NCI-H226 (cell line): ENCODE data around the gene MACROD2.
"Not testable (repeated sequence)": the region's sequence is repeated elsewhere in the genome, so short reads cannot be mapped to it uniquely, and the experiment has no call there.

Source experiments
- DNase-seq: peaks from one replicate; pipeline ENCODE4 v3.0.0-alpha.2; 2015

MACROD2 gene

GRCh38 chr20:15154070-15154469 lies 1158.8 kb downstream of the MACROD2 start:
- DNase-seq = no peak

DNA sequence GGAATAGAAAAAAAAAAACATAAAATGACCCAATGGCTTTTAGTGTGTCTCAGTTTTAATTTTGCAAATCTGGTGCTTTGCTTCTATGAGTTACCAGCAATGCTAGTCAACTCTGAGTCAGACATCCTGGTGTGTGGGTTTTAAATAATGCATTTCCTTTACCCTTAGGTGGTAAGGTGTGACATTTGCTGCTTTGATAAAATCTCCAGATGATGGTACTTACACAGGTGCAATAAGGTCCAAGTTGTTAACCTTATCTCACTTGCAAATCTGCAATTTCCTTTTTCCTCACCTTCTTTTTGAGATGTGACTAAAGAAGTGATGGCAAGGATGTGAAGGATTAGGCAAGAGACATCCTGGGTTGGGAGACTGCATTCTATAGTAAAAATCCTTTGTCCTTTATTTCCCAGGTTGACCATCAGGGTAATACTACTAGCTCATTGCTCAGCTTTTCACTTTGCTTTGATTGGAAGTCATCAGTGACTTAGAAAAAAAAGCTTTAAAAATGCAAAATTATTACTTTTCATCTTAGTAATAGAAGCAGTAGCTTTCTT lies 1160.6 kb downstream of the MACROD2 start:
- DNase-seq = no peak

- DNase-seq = no peak
Measured at GRCh38 chr20:15158533-15158932, 1163.2 kb downstream of the MACROD2 start.

GRCh38 chr20:15162079-15162647 lies 1166.8 kb downstream of the MACROD2 start:
- no peak for DNase-seq

- no peak for DNase-seq
Measured at GRCh38 chr20:15163632-15164031, 1168.3 kb downstream of the MACROD2 start.

DNA sequence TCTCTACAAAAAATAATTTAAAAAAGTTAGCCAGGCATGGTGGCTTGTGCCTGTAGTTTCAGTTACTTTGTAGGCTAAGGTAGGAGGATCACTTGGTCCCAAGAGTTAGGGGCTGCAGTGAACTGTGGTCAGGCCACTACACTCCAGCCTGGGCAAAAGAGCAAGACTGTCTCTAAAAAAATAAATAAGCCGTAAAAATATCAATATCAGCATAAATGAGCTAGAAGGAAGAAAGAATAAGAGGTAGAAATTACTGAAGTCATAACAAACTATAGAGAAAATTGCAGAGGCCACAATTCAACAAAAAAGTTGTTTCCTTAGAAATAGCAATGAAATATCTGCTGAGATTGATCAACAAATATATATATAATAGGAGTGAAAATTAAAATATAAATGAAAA lies 1169.4 kb downstream of the MACROD2 start:
- DNase-seq = no peak

GRCh38 chr20:15166744-15167143 lies 1171.4 kb downstream of the MACROD2 start:
- no peak for DNase-seq

DNA sequence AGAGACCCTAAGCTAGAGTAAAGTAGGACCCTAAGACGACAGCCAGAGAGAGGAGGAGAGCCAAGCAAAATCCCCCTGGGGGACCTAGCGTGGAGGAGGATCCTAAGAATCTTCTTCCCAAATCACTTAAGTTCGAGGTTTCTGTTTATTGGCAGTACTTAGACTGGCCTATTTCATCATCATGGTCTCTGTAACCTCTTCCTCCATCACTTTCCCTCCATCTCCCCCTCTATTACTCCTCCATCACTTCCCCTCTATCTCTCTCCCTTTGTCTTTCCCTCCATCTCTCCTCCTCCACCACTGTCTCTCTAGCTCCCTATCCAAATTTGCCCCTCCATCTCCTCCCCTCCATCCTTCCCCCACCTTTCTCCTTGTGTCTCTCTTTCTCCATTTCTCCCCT lies 1175.7 kb downstream of the MACROD2 start:
- no peak for DNase-seq

DNA sequence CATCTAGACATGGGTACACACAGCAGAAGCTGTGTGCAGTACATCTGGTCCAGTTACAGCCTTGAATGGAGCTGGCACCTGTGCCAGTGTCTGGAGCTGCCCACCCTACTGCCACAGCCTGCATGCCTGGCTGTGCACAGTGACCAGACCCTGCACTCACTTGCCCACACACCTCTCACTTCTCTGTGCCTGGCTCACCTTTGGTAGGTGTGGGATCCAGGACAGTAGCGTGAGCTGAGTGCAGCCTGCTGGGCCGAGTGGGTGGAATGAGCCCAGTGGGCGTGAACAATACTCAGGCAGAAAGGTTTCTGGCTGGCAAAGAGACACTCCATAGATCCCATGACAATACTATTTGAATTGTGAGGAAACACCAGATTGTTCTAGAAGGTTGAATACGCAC lies 1181.6 kb downstream of the MACROD2 start:
- no peak for DNase-seq

DNA sequence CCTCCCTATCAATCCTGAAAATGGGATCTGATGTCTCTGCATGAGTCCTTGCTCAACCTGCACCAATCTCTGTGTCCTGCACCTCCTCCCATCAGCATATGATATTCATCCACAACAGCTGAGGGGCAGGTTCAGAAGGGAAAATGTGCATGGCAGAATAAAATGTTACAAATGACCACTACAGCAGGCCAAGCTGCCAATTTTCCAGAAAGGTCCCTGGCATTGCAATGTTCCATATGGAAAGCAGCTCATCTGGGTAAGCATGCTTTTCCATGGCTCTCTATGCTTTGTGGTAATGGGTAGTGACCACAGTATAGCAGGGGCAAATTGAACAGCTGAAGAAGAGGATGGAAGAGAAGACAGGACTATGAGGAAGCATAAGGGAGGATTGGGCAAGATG lies 1183.3 kb downstream of the MACROD2 start:
- DNase-seq = no peak

DNA sequence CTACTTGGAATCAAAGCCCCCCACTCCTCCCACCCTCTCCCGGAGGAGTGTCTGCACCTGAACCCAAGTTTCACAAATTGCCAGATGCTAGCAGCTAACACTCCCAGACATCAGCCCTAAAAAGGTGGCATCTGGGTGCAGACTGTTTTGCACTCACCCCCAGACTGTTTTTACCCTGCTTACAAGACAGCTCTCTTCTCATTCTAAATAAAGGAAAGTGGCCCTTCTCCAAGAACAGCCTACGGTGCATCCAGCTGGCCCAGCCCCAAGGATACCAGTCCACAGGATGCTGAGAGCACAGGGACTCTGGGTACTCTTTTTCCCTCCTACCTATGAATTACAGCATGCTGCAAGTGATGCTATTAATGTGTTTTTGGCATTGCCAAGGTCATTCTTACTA lies 1184.1 kb downstream of the MACROD2 start:
- DNase-seq = no peak

GRCh38 chr20:15179781-15180180 lies 1184.5 kb downstream of the MACROD2 start:
- DNase-seq = no peak

DNA sequence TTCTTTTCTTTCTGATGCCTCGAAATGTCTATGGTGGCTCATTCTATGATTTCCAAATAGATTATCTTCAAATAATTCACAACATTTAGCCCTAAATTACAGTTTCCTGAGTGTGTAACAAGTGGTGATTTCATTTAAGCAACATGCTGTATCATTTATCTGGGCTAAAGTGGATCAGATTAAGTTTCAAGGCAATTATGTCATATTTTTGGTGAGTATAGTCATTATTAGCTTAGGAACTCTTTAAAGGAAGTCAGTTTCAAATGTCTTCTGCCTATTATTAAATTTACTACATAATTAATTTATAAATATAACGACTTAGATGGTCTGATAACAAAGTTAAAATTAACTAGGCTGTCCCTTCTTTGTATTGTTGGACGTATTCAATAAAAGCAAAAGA lies 1190.0 kb downstream of the MACROD2 start:
- DNase-seq = no peak

GRCh38 chr20:15185913-15186312 lies 1190.6 kb downstream of the MACROD2 start:
- DNase-seq = no peak

GRCh38 chr20:15187612-15188011 lies 1192.3 kb downstream of the MACROD2 start:
- DNase-seq = no peak

DNA sequence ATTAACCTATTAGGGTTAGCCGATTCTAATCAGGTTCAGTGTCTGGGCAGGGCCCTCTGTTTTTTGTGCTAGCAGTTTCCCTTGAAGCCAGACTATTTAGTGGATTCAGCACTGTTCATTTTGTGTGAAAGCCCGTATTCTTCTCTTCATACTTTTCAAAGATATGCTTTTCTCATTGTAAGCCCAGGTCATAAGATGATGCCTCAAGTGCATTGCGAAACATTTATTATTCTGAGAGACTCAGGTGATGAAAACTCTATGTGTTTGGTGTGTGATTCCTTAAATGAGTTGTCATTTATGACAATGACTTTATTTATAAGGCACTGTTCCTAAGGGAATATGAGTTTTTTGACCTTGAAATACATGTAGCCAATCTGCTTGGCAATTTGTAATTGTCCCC lies 1193.1 kb downstream of the MACROD2 start:
- no peak for DNase-seq

GRCh38 chr20:15191082-15191723 lies 1195.9 kb downstream of the MACROD2 start:
- DNase-seq = no peak

DNA sequence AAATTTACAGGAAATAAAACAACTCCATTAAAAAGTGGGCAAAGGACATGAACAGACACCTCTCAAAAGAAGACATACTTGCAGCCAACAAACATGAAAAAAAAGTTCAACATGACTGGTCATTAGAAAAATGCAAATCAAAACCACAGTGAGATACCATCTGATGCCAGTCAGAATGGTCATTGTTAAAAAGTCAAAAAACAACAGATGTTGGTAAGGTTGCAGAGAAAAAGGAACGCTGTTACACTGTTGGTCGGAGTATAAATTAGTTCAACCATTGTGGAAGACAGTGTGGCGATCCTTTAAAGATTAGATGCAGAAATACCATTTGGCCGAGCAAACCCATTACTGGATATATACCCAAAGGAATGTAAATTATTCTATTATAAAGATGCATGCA lies 1200.1 kb downstream of the MACROD2 start:
- DNase-seq = no peak

DNA sequence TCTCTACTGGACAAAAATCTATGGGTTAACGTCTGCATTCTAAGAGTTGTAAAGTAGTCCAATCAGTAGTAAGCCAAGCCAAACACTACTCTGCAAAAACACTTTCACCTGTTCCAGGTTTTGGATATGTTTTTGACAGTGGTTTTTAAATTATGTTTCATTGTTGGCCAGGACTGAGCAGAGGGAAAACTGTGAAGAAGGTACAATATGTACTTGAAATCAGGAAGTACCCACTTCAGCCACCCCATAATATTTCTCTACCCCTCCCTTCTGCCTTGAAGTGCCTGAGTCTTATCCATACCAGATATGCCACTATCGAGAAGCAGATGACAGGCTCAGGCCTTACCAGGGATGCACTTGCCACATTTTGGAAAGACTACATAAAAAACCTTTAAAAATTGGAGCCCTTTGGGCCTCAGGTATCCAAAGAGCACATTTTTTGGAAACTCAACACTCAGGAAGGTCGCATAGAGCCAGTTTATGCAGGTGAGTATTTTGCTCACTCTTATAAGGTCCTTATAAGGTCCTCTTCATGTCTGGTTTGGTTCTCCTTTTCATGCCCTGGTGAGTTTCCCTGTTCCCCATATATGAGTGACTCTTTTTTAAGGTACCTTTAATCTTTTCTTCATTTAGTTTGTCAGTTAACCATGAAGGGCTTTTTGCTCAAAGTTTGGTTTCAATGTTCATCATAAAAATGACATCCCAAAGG lies 1201.4 kb downstream of the MACROD2 start:
- no peak for DNase-seq

DNA sequence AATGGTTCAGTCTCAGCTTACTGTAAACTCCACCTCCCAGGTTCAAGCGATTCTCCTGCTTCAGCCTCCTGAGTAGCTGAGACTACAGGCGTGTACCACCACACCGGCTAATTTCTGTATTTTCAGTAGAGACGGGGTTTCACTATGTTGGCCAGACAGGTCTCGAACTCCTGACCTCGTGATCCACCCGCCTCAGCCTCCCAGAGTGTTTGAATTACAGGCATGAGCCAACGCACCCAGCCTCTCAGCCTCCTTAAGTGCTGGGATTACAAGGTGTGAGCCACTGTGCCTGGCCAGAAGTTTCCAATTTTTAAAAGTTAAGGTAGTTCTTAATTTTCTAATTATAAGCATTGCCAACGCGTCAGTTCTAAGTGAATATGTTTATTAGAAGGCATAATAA lies 1202.7 kb downstream of the MACROD2 start:
- not testable (repeated sequence) for DNase-seq

DNA sequence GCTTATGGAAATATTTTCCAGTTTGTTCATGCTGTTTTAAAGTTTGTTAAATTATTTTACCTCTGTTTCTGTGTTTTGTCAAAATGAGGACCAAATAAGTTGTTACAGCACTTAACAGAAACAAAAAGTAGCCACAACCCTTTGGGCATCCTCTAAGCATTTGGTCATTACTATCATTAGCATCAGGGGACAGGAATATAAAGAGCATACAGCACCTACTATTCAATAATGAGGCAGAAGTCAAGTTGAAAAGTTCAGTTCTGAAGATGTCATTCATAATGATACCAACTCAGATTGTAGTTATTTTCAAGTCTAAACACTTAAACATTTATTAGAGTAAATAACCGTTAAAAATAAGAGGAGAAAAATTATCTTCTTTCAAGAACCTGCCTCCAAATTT lies 1204.4 kb downstream of the MACROD2 start:
- no peak for DNase-seq

GRCh38 chr20:15200147-15200565 lies 1204.8 kb downstream of the MACROD2 start:
- DNase-seq = no peak

DNA sequence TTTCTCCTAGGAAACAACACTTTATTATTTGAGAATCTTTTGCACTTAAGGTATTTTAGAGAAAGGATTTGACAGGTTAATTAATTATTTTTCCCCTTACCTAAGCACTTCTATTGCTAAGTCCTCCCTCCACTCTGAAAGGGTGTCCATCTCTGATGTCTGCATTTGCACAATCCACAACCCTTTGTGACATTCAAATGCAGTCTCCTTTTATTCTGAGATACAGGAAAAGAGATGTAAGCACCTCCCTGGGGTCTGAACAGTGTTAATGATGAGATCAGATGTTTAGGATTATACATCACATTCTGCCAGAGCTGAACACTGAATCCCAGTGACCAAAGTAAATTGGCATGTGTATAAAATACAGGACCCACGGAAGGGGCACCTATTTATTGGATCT lies 1206.3 kb downstream of the MACROD2 start:
- no peak for DNase-seq

- no peak for DNase-seq
Measured at GRCh38 chr20:15204234-15204633, 1208.9 kb downstream of the MACROD2 start.
